ENCODE data around the gene LYG2. TPM values are rescaled to one million over a fixed set of nuclear protein-coding genes. Genes with fewer than 3 reads are reported as not detected.

The LYG2 gene
- total RNA-seq, 1 donor from 2014 or later = not detected

DNA sequence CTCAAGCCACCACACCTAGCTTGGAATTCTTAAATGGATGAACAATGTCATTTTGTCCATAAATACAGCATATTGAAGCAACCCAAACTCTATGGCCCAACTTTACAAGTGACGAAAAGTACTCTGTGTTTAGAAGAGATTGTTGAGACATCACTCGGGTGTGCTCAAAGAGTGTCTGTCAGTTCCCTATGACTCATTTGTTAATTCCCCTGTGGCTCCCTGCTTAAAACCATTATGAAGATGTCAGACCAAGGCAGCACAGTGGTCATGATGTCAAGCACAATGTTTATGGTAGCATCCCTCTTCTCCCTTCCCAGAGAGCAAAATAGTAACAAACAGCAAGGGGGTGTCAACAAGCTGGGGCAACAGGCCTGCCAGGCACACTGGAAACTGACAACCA lies 42.5 kb upstream of the LYG2 start:
- Histone ChIP-seq H3K4me1 (no peaks in the 10 kb centered on the region), H3K27me3 (no peaks in the 10 kb centered on the region), H3K4me2 (no peak overlapping the region), H4K20me1 (ENCODE audit: low read depth) (no peaks in the 10 kb centered on the region), H3K9ac (no peak overlapping the region), H3K36me3 (no peaks in the 10 kb centered on the region), H3K79me2 (ENCODE audit: low read depth) (no peaks in the 10 kb centered on the region), H2AFZ (replicated peaks) (no peak overlapping the region), H3K9me3 (ENCODE audit: low read depth) (no peaks in the 10 kb centered on the region), H3F3A (ENCODE audit: low read depth) (no peaks in the 10 kb centered on the region), H3K27ac (no peak overlapping the region), H3K4me3 (no peak overlapping the region)
- DNase-seq (ENCODE audit: low spot score) = no peak
- no peak overlapping the region for H3K27ac Mint-ChIP-seq
- no peak overlapping the region for H3K4me3 Mint-ChIP-seq
- no peaks in the 10 kb centered on the region for H3K4me1 Mint-ChIP-seq
- TF ChIP-seq, protein P1, sequence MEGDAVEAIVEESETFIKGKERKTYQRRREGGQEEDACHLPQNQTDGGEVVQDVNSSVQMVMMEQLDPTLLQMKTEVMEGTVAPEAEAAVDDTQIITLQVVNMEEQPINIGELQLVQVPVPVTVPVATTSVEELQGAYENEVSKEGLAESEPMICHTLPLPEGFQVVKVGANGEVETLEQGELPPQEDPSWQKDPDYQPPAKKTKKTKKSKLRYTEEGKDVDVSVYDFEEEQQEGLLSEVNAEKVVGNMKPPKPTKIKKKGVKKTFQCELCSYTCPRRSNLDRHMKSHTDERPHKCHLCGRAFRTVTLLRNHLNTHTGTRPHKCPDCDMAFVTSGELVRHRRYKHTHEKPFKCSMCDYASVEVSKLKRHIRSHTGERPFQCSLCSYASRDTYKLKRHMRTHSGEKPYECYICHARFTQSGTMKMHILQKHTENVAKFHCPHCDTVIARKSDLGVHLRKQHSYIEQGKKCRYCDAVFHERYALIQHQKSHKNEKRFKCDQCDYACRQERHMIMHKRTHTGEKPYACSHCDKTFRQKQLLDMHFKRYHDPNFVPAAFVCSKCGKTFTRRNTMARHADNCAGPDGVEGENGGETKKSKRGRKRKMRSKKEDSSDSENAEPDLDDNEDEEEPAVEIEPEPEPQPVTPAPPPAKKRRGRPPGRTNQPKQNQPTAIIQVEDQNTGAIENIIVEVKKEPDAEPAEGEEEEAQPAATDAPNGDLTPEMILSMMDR (IDR thresholded peaks at IDR 0.05) = no peak
- TF ChIP-seq EZH2phosphoT487 (IDR thresholded peaks at IDR 0.05) (no peak), EZH2 (IDR thresholded peaks at IDR 0.05) (no peak)
- H3K27me3 Mint-ChIP-seq (ENCODE audit: insufficient read depth, low read depth) = peaks cover 2% of the 10 kb centered on the region
- H3K9me3 Mint-ChIP-seq = no peaks in the 10 kb centered on the region
- H3K36me3 Mint-ChIP-seq = peaks cover 2% of the 10 kb centered on the region

DNA sequence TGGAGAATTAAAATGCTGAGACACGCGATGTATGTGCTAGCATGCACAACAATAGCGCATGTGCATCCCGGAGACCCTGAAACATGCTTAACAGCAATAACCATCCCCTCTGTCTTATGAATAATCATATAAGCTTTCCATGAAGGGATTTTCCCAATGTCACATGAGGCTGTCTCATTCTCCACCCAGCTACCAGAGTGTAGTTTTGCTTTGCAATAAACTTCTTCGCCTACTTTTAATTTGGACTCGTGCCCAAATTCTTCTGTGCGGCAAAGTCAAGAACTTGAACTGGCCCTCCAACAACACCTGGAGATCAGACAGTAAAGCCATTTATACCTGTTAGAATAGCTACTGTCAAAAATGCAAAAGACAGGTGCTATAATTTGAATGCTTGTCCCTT lies 30.1 kb upstream of the LYG2 start:
- H3K4me1 ChIP-seq = peaks cover 5% of the 10 kb centered on the region
- no peaks in the 10 kb centered on the region for H3K79me2 ChIP-seq (ENCODE audit: low read depth)
- TF ChIP-seq EZH2 (IDR thresholded peaks at IDR 0.05) (no peak), EZH2phosphoT487 (IDR thresholded peaks at IDR 0.05) (no peak)
- TF ChIP-seq, protein P1 (IDR thresholded peaks at IDR 0.05) = no peak
- H3K9me3 ChIP-seq (ENCODE audit: low read depth) = no peaks in the 10 kb centered on the region
- Mint-ChIP-seq H3K27me3 (ENCODE audit: insufficient read depth, low read depth) (no peaks in the 10 kb centered on the region), H3K4me1 (no peaks in the 10 kb centered on the region), H3K4me3 (no peak overlapping the region), H3K27ac (no peak overlapping the region), H3K36me3 (peaks cover 14% of the 10 kb centered on the region), H3K9me3 (peaks cover 1% of the 10 kb centered on the region)
- H2AFZ ChIP-seq (replicated peaks) = no peak overlapping the region
- no peaks in the 10 kb centered on the region for H3K36me3 ChIP-seq
- no peak overlapping the region for H3K27ac ChIP-seq
- no peak overlapping the region for H3K4me2 ChIP-seq
- no peak for DNase-seq (ENCODE audit: low spot score)
- no peaks in the 10 kb centered on the region for H3K27me3 ChIP-seq
- H3K4me3 ChIP-seq = no peak overlapping the region
- no peaks in the 10 kb centered on the region for H4K20me1 ChIP-seq (ENCODE audit: low read depth)
- H3F3A ChIP-seq (ENCODE audit: low read depth) = no peaks in the 10 kb centered on the region
- no peak overlapping the region for H3K9ac ChIP-seq

DNA sequence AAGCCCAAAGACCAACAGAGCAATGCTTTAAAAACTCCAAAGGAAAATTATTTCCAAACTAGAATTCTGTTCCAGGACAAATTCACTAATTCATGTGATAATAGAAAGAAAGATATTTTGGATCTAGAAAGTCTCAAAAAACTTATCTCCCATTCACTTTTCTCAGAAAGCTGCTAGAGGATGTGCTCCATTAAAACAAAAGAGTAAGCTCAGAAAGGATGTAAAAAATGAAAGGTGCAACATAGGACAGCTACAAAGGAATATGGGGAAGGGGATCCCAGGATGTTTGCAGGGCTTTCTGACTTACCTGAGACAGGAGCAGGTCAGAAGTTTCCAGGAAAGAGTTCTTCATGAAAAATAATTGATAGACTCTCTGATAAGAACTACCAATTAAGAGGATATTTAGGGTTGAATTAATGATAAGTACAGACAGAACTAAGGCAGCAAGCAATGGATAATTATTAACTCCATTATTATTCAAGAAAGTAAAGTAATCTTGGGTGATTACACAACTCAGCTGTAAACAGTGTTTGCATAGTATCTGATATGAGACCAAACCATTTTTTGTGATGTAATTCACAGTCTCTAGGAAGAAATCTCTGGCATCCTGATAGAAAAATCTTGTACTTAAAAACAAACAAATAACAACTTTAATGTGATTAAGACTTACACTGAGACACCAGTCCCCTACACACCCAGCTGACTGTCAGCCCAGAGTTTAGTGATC lies 24.7 kb upstream of the LYG2 start:
- H3F3A ChIP-seq (ENCODE audit: low read depth) = no peaks in the 10 kb centered on the region
- H3K79me2 ChIP-seq (ENCODE audit: low read depth) = no peaks in the 10 kb centered on the region
- Mint-ChIP-seq H3K9me3 (peaks cover 18% of the 10 kb centered on the region), H3K4me1 (no peaks in the 10 kb centered on the region), H3K27me3 (ENCODE audit: insufficient read depth, low read depth) (peaks cover 2% of the 10 kb centered on the region), H3K36me3 (peaks cover 28% of the 10 kb centered on the region), H3K27ac (no peak overlapping the region), H3K4me3 (no peak overlapping the region)
- no peaks in the 10 kb centered on the region for H3K36me3 ChIP-seq
- TF ChIP-seq EZH2phosphoT487 (IDR thresholded peaks at IDR 0.05) = no peak
- TF ChIP-seq, protein P1 (IDR thresholded peaks at IDR 0.05) = no peak
- no peak for TF ChIP-seq EZH2 (IDR thresholded peaks at IDR 0.05)
- no peak overlapping the region for H3K27ac ChIP-seq
- no peaks in the 10 kb centered on the region for H3K9me3 ChIP-seq (ENCODE audit: low read depth)
- no peak for DNase-seq (ENCODE audit: low spot score)
- no peaks in the 10 kb centered on the region for H4K20me1 ChIP-seq (ENCODE audit: low read depth)
- no peak overlapping the region for H3K4me3 ChIP-seq
- no peak overlapping the region for H3K4me2 ChIP-seq
- no peak overlapping the region for H2AFZ ChIP-seq (replicated peaks)
- H3K4me1 ChIP-seq = peaks cover 5% of the 10 kb centered on the region
- no peak overlapping the region for H3K9ac ChIP-seq
- no peaks in the 10 kb centered on the region for H3K27me3 ChIP-seq
